ENCODE data around the gene FHIT. TPM values are rescaled to one million over a fixed set of nuclear protein-coding genes. Genes with fewer than 3 reads are reported as not detected.

FHIT gene
- total RNA-seq, 1 experiment from 2014 or later = 3.6 TPM

DNA sequence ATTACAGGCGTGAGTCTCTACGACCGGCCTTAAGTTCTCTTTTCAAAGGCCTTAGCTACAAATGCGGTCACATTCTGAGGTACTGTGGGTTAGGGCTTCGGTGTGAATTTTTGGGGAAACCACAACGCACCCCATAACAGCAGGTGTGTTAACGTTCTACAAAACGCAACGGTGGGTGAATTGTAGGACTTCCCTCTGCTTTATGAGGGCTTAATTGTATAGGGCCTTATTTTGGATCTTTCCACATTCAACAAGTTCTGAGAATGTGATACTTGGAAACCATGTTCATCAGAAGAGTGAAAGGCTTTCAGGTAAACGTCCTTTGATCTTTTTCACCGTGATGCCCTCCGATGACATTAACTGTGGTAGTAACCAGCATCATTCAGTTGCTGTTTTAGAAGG lies 1202.8 kb downstream of the FHIT start:
- intact Hi-C loops (cut with micrococcal nuclease) = no loop called here
- no peak overlapping the region for H3K27ac ChIP-seq (ENCODE audit: low read length)
- no peak overlapping the region for H2AFZ ChIP-seq (ENCODE audit: low read length)
- ATAC-seq (no peak), DNase-seq (no peak)
- no peaks in the 10 kb centered on the region for H3K27me3 ChIP-seq (ENCODE audit: low read length)
- H4K20me1 ChIP-seq (ENCODE audit: low read length) = no peaks in the 10 kb centered on the region
- no peak overlapping the region for H3K4me3 ChIP-seq (ENCODE audit: low read length)
- no peaks in the 10 kb centered on the region for H3K9me3 ChIP-seq (ENCODE audit: low read length)
- no peak for TF ChIP-seq EZH2 (IDR thresholded peaks at IDR 0.05; ENCODE audit: low read length, unreplicated experiment)
- TF ChIP-seq EZH2phosphoT487 (IDR thresholded peaks at IDR 0.05; ENCODE audit: borderline replicate concordance, low read length) = no peak
- TF ChIP-seq, protein P1, sequence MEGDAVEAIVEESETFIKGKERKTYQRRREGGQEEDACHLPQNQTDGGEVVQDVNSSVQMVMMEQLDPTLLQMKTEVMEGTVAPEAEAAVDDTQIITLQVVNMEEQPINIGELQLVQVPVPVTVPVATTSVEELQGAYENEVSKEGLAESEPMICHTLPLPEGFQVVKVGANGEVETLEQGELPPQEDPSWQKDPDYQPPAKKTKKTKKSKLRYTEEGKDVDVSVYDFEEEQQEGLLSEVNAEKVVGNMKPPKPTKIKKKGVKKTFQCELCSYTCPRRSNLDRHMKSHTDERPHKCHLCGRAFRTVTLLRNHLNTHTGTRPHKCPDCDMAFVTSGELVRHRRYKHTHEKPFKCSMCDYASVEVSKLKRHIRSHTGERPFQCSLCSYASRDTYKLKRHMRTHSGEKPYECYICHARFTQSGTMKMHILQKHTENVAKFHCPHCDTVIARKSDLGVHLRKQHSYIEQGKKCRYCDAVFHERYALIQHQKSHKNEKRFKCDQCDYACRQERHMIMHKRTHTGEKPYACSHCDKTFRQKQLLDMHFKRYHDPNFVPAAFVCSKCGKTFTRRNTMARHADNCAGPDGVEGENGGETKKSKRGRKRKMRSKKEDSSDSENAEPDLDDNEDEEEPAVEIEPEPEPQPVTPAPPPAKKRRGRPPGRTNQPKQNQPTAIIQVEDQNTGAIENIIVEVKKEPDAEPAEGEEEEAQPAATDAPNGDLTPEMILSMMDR (conservative IDR thresholded peaks at IDR 0.05; ENCODE audit: low read depth, low read length) = no peak
- no peak overlapping the region for H3K9ac ChIP-seq (ENCODE audit: low read length)
- ChIA-PET POLR2A (ENCODE audit: unreplicated experiment) (no interaction called here), CTCF (no interaction called here)
- no peaks in the 10 kb centered on the region for H3K36me3 ChIP-seq (ENCODE audit: low read depth, low read length)
- BruUV-seq (replicated peaks) = no TSS peak
- H3K4me1 ChIP-seq (ENCODE audit: insufficient read depth, low read length) = no peaks in the 10 kb centered on the region
- no peaks in the 10 kb centered on the region for H3K9me2 ChIP-seq (replicated peaks; ENCODE audit: low read length)
- H3F3A ChIP-seq (ENCODE audit: low read length, unreplicated experiment) = no peaks in the 10 kb centered on the region
- no peaks in the 10 kb centered on the region for H3K79me2 ChIP-seq (ENCODE audit: low read length)
- no peak overlapping the region for H3K4me2 ChIP-seq (ENCODE audit: low read length)

DNA sequence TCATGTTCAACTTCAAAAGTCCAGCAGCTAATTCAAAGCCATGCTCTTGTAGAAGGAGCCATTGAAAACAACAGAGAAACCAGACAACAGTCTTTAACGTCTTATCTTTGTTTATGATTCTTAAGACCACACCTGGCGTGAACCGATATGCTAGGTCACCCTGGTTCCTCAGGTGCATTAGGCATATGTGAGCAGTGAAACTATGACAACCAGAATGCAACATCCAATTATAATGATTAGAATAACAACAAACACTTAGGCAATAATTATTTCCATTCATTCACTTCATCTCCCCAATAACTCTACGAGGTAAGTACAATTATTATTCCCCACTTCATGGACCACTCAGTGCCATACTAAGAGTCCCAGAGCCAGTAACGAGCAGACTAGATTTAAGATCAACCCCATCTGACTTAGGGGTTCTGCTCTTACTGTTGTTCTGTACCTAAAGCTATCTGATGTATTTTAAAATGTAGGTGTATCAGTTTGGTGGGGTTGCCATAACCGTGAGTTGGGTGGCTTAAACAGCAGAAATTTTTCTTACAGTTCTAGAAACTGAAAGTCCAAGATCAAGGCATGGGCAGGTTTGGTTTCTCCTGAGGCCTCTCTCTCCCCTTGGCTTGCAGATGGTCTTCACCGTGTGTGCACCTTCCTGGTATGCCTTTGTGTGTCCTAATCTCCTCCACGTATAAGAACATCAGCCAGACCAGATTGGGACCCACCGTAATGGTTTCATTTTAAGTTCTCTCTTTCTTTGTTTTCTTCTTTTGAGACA lies 1203.6 kb downstream of the FHIT start:
- Histone ChIP-seq H3K27me3 (ENCODE audit: low read length) (no peaks in the 10 kb centered on the region), H2AFZ (ENCODE audit: low read length) (no peak overlapping the region), H3K9me2 (replicated peaks; ENCODE audit: low read length) (no peaks in the 10 kb centered on the region), H3K27ac (ENCODE audit: low read length) (no peak overlapping the region), H3K4me1 (ENCODE audit: insufficient read depth, low read length) (no peaks in the 10 kb centered on the region), H3K9me3 (ENCODE audit: low read length) (no peaks in the 10 kb centered on the region), H4K20me1 (ENCODE audit: low read length) (no peaks in the 10 kb centered on the region), H3K79me2 (ENCODE audit: low read length) (no peaks in the 10 kb centered on the region), H3K4me2 (ENCODE audit: low read length) (no peak overlapping the region), H3F3A (ENCODE audit: low read length, unreplicated experiment) (no peaks in the 10 kb centered on the region), H3K36me3 (ENCODE audit: low read depth, low read length) (no peaks in the 10 kb centered on the region), H3K9ac (ENCODE audit: low read length) (no peak overlapping the region), H3K4me3 (ENCODE audit: low read length) (no peak overlapping the region)
- intact Hi-C loops (cut with micrococcal nuclease) = no loop called here
- POLR2A ChIA-PET (ENCODE audit: unreplicated experiment) = no interaction called here
- BruUV-seq (replicated peaks) = no TSS peak
- CTCF ChIA-PET = no interaction called here
- no peak for TF ChIP-seq EZH2phosphoT487 (IDR thresholded peaks at IDR 0.05; ENCODE audit: borderline replicate concordance, low read length)
- TF ChIP-seq, protein P1 (conservative IDR thresholded peaks at IDR 0.05; ENCODE audit: low read depth, low read length) = no peak
- no peak for TF ChIP-seq EZH2 (IDR thresholded peaks at IDR 0.05; ENCODE audit: low read length, unreplicated experiment)
- no peak for DNase-seq
- no peak for ATAC-seq

DNA sequence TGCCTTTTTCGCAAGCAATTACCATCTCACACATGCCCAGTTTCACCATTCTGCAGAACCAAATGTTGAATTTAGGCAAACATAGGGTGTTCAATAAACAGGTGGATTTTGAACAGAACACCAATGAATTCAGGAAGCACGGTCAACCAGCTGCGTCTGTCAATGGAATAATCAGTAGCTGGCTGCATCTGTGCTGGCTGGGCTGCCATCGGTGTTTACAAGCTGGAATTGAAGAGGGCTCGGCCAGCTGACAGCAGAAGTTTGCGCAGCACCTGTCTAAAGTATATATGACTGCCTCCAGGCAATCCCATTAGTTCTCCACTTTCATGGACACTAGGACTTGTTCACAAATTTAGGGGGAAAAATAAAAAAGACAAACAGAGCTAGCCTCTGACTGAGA lies 1205.0 kb downstream of the FHIT start:
- no peaks in the 10 kb centered on the region for H3K79me2 ChIP-seq (ENCODE audit: low read length)
- H3K4me2 ChIP-seq (ENCODE audit: low read length) = no peak overlapping the region
- no peaks in the 10 kb centered on the region for H3K27me3 ChIP-seq (ENCODE audit: low read length)
- H3K4me1 ChIP-seq (ENCODE audit: insufficient read depth, low read length) = no peaks in the 10 kb centered on the region
- no peaks in the 10 kb centered on the region for H3F3A ChIP-seq (ENCODE audit: low read length, unreplicated experiment)
- TF ChIP-seq, protein P1 (conservative IDR thresholded peaks at IDR 0.05; ENCODE audit: low read depth, low read length) = no peak
- TF ChIP-seq EZH2 (IDR thresholded peaks at IDR 0.05; ENCODE audit: low read length, unreplicated experiment) (no peak), EZH2phosphoT487 (IDR thresholded peaks at IDR 0.05; ENCODE audit: borderline replicate concordance, low read length) (no peak)
- ChIA-PET POLR2A (ENCODE audit: unreplicated experiment) (no interaction called here), CTCF (no interaction called here)
- H3K27ac ChIP-seq (ENCODE audit: low read length) = no peak overlapping the region
- no peaks in the 10 kb centered on the region for H3K36me3 ChIP-seq (ENCODE audit: low read depth, low read length)
- no TSS peak for BruUV-seq (replicated peaks)
- no peak for DNase-seq
- no peak overlapping the region for H2AFZ ChIP-seq (ENCODE audit: low read length)
- intact Hi-C loops (cut with micrococcal nuclease) = no loop called here
- H4K20me1 ChIP-seq (ENCODE audit: low read length) = no peaks in the 10 kb centered on the region
- no peak overlapping the region for H3K4me3 ChIP-seq (ENCODE audit: low read length)
- H3K9ac ChIP-seq (ENCODE audit: low read length) = no peak overlapping the region
- H3K9me3 ChIP-seq (ENCODE audit: low read length) = no peaks in the 10 kb centered on the region
- no peak for ATAC-seq
- no peaks in the 10 kb centered on the region for H3K9me2 ChIP-seq (replicated peaks; ENCODE audit: low read length)

All from PC-3 (cell line).